ENCODE results near the gene TTLL5. TPM values are rescaled to one million over a fixed set of nuclear protein-coding genes. Genes with fewer than 3 reads are reported as not detected.

Gene TTLL5
- total RNA-seq, 3 donors from 2014 or later, result 30.8 to 51.0 (median 32.8) TPM

- no peak for ATAC-seq
These were observed 278.2 kb downstream of the TTLL5 start for GRCh38 chr14:75939200-75939599.

DNA sequence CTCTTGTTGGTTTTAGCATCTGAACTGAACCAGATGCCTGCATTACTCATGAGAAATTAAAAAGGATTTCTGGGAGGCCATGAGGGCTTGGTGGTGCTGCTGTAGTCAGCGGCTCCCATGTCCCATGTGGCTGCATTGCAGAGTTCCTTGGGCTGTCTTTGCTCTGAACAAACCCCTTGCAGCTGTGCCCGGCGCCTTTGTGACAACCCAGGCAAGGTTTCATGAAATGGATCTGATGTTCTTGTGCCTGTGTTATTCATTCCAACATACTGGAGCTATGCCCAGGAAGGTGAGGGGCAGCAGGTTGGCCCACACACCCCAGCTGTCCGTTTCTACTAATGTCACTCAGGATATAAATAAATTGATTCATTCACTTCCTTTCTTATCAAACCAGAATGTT is 280.0 kb downstream of the TTLL5 start:
- Histone ChIP-seq H3K9me3 (no peaks in the 10 kb centered on the region), H3K36me3 (ENCODE audit: low read depth) (no peaks in the 10 kb centered on the region), H3K4me1 (ENCODE audit: low read depth) (no peaks in the 10 kb centered on the region), H3K4me3 (no peak overlapping the region)
- TF ChIP-seq, protein P1, sequence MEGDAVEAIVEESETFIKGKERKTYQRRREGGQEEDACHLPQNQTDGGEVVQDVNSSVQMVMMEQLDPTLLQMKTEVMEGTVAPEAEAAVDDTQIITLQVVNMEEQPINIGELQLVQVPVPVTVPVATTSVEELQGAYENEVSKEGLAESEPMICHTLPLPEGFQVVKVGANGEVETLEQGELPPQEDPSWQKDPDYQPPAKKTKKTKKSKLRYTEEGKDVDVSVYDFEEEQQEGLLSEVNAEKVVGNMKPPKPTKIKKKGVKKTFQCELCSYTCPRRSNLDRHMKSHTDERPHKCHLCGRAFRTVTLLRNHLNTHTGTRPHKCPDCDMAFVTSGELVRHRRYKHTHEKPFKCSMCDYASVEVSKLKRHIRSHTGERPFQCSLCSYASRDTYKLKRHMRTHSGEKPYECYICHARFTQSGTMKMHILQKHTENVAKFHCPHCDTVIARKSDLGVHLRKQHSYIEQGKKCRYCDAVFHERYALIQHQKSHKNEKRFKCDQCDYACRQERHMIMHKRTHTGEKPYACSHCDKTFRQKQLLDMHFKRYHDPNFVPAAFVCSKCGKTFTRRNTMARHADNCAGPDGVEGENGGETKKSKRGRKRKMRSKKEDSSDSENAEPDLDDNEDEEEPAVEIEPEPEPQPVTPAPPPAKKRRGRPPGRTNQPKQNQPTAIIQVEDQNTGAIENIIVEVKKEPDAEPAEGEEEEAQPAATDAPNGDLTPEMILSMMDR (IDR thresholded peaks at IDR 0.05), result no peak
- intact Hi-C loops (cut with DNase I, micrococcal nuclease), result no loop called here
- DNase-seq, result no peak
- ATAC-seq, result no peak

More at GRCh38 chr14:75939200-75939599, 278.2 kb downstream of the TTLL5 start:
- H3K4me3 ChIP-seq, result no peak overlapping the region
- DNase-seq, result no peak
- intact Hi-C loops (cut with DNase I, micrococcal nuclease), result no loop called here
- TF ChIP-seq, protein P1 (IDR thresholded peaks at IDR 0.05), result no peak
- H3K4me1 ChIP-seq (ENCODE audit: low read depth), result no peaks in the 10 kb centered on the region
- H3K9me3 ChIP-seq, result no peaks in the 10 kb centered on the region
- no peaks in the 10 kb centered on the region for H3K36me3 ChIP-seq (ENCODE audit: low read depth)

- TF ChIP-seq, protein P1 (IDR thresholded peaks at IDR 0.05), result no peak
- intact Hi-C loops (cut with DNase I, micrococcal nuclease), result no loop called here
- ATAC-seq (no peak), DNase-seq (no peak)
- no peaks in the 10 kb centered on the region for H3K9me3 ChIP-seq
- H3K36me3 ChIP-seq (ENCODE audit: low read depth), result no peaks in the 10 kb centered on the region
- no peaks in the 10 kb centered on the region for H3K4me1 ChIP-seq (ENCODE audit: low read depth)
- no peak overlapping the region for H3K4me3 ChIP-seq
These were observed 283.7 kb downstream of the TTLL5 start for GRCh38 chr14:75944607-75945241.

GRCh38 chr14:75946785-75947184 is 285.7 kb downstream of the TTLL5 start:
- intact Hi-C loops (cut with DNase I, micrococcal nuclease), result no loop called here
- H3K4me3 ChIP-seq, result no peak overlapping the region
- ATAC-seq (no peak), DNase-seq (no peak)
- H3K4me1 ChIP-seq (ENCODE audit: low read depth), result no peaks in the 10 kb centered on the region
- no peaks in the 10 kb centered on the region for H3K9me3 ChIP-seq
- TF ChIP-seq, protein P1 (IDR thresholded peaks at IDR 0.05), result no peak
- no peaks in the 10 kb centered on the region for H3K36me3 ChIP-seq (ENCODE audit: low read depth)

DNA sequence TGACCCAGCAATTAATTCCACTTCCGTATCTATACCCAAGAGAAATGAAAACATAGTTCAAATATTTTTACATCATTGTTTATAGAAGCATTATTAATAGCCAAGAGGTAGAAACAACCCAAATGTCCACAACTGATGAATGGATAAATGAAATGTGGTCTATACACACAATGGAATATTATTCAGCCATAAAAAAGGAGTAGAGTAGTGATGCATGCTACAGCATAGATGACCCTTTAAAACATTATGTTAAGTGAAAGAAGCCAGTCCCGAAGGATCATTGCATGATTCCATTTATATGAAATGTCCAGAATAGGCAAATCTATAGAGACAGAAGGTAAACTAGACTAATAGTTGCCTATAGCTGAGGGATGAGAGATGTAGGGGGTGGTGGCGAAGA is 291.4 kb downstream of the TTLL5 start:
- Histone ChIP-seq H3K36me3 (ENCODE audit: low read depth) (no peaks in the 10 kb centered on the region), H3K4me3 (no peak overlapping the region), H3K9me3 (no peaks in the 10 kb centered on the region), H3K4me1 (ENCODE audit: low read depth) (no peaks in the 10 kb centered on the region)
- TF ChIP-seq, protein P1 (IDR thresholded peaks at IDR 0.05), result no peak
- ATAC-seq (no peak), DNase-seq (no peak)
- intact Hi-C loops (cut with DNase I, micrococcal nuclease), result no loop called here

- intact Hi-C loops (cut with DNase I, micrococcal nuclease), result no loop called here
- TF ChIP-seq, protein P1 (IDR thresholded peaks at IDR 0.05), result no peak
- Histone ChIP-seq H3K9me3 (no peaks in the 10 kb centered on the region), H3K36me3 (ENCODE audit: low read depth) (no peaks in the 10 kb centered on the region), H3K4me3 (no peak overlapping the region), H3K4me1 (ENCODE audit: low read depth) (no peaks in the 10 kb centered on the region)
- ATAC-seq (no peak), DNase-seq (no peak)
These were observed 298.0 kb downstream of the TTLL5 start for GRCh38 chr14:75959031-75959430.
